SK-N-SH (cell line): Measurements from ENCODE around the gene SDE2. TPM values are rescaled to one million over a fixed set of nuclear protein-coding genes. Genes with fewer than 3 reads are reported as not detected.

Source experiments
- CTCF ChIA-PET: fragments of 300-600, 350-600 bp; formaldehyde crosslinking; extraction: SDS; loops from one replicate; lab custom pipeline; 2021; lab: Yijun Ruan, JAX
- POLR2A ChIA-PET: fragments of 350-600 bp; sonication (Branson Sonifier 250); formaldehyde crosslinking; extraction: SDS; loops from one replicate; lab custom pipeline; 2020; ENCODE audit warnings: antibody characterized with exemption, inconsistent platforms; lab: Yijun Ruan, JAX
- DNase-seq: peaks from one replicate; pipeline ENCODE4 v3.0.0; 2012
- H2AFZ ChIP-seq: fragments of 200-600 bp; sonication (generic); 2 replicates; pipeline ENCODE4 v1.8.1; 2016; ENCODE audit warnings: antibody characterized with exemption, mild to moderate bottlenecking, low read depth
- H3F3A ChIP-seq: fragments of 200-600 bp; sonication (generic); replicated peaks from 2 replicates; pipeline ENCODE3; 2016; ENCODE audit warnings: antibody characterized with exemption, mild to moderate bottlenecking; ENCODE audit not compliant: insufficient read depth
- H3K27ac ChIP-seq, 2 experiments: fragments of 200-500 bp in 1 of 2; fragments of 200-600 bp in 1 of 2; sonication (Bioruptor generic) in 1 of 2; sonication (generic), shearing (Covaris generic) in 1 of 2; 2 replicates each; pipeline versions ENCODE4 v1.5.1 to v1.6.1; 2014 to 2016; ENCODE audit warnings: low read depth in 2 of 2, inconsistent platforms in 1 of 2, low read length in 1 of 2, mild to moderate bottlenecking in 1 of 2, mixed read lengths in 1 of 2
- H3K27me3 ChIP-seq: fragments of 200-600 bp; sonication (generic), shearing (Covaris generic); 2 replicates; pipeline ENCODE4 v1.6.1; 2016; ENCODE audit warnings: mixed run types; ENCODE audit not compliant: insufficient read depth
- H3K36me3 ChIP-seq, 2 experiments: fragments of 200-500 bp in 1 of 2; fragments of 200-600 bp in 1 of 2; sonication (Bioruptor generic) in 1 of 2; sonication (generic) in 1 of 2; replicated peaks in 1 of 2; 2 replicates each; pipeline versions ENCODE3 to v1.5.1; 2014 to 2016; ENCODE audit warnings: low read length in 1 of 2, mild to moderate bottlenecking in 1 of 2; ENCODE audit not compliant: insufficient read depth in 2 of 2, control insufficient read depth in 1 of 2
- H3K4me1 ChIP-seq, 2 experiments: fragments of 200-500 bp in 1 of 2; fragments of 200-600 bp in 1 of 2; sonication (Bioruptor generic) in 1 of 2; sonication (generic), shearing (Covaris generic) in 1 of 2; 2 replicates each; pipeline versions ENCODE4 v1.5.1 to v1.6.1; 2014 to 2016; ENCODE audit warnings: low read depth in 1 of 2, low read length in 1 of 2, mixed run types in 1 of 2; ENCODE audit not compliant: insufficient read depth in 2 of 2, control insufficient read depth in 1 of 2
- H3K4me2 ChIP-seq: fragments of 200-600 bp; sonication (generic), shearing (Covaris generic); 2 replicates; pipeline ENCODE4 v1.6.1; 2017; ENCODE audit warnings: mixed run types
- H3K4me3 ChIP-seq, 2 experiments: fragments of 200-500 bp in 1 of 2; fragments of 200-600 bp in 1 of 2; sonication (Bioruptor generic) in 1 of 2; sonication (generic), shearing (Covaris generic) in 1 of 2; 2 replicates each; pipeline versions ENCODE4 v1.5.1 to v1.8.1; 2014 to 2016; ENCODE audit warnings: low read depth in 2 of 2, inconsistent platforms in 1 of 2, low read length in 1 of 2, mild to moderate bottlenecking in 1 of 2, mixed read lengths in 1 of 2, moderate library complexity in 1 of 2
- H3K79me2 ChIP-seq: fragments of 200-600 bp; sonication (generic); 2 replicates; pipeline ENCODE4 v1.8.1; 2017; ENCODE audit warnings: mild to moderate bottlenecking; ENCODE audit not compliant: insufficient read depth
- H3K9ac ChIP-seq: fragments of 200-600 bp; sonication (generic); 2 replicates; pipeline ENCODE4 v1.6.1; 2017; ENCODE audit warnings: mixed run types
- H3K9me2 ChIP-seq: fragments of 200-600 bp; sonication (generic); 2 replicates; pipeline ENCODE4 v1.6.1; 2017; ENCODE audit warnings: mixed run types
- H3K9me3 ChIP-seq: fragments of 200-600 bp; sonication (generic); 2 replicates; pipeline ENCODE4 v1.6.1; 2017; ENCODE audit warnings: mixed run types, mild to moderate bottlenecking, moderate library complexity
- H4K20me1 ChIP-seq: fragments of 200-600 bp; sonication (generic); 2 replicates; pipeline ENCODE4 v1.6.1; 2017; ENCODE audit warnings: mild to moderate bottlenecking, mixed run types; ENCODE audit not compliant: insufficient read depth
- CHD2 ChIP-seq: fragments of 150-350 bp; IDR thresholded peaks from 2 replicates; pipeline ENCODE4 v1.6.1; 2018; ENCODE audit warnings: low read length; ENCODE audit not compliant: partially characterized antibody
- ELF1 ChIP-seq: IDR thresholded peaks from 2 replicates; pipeline ENCODE4 v1.4.0; 2012
- EP300 ChIP-seq, 2 experiments: IDR thresholded peaks; 2 replicates each; pipeline versions ENCODE4 v1.4.0 to v1.6.1; 2012; ENCODE audit warnings: borderline replicate concordance in 1 of 2, low read depth in 1 of 2, low read length in 1 of 2
- FOXJ3 ChIP-seq: sonication (generic); formaldehyde crosslinking; IDR thresholded peaks from 2 replicates; pipeline ENCODE4 v1.5.1; 2020; ENCODE audit warnings: mild to moderate bottlenecking, missing genetic modification reagents
- GABPA ChIP-seq: IDR thresholded peaks from 2 replicates; pipeline ENCODE4 v1.4.0; 2012; ENCODE audit warnings: low read depth, mild to moderate bottlenecking
- GATA2 ChIP-seq: sonication (generic); formaldehyde crosslinking; IDR thresholded peaks from 2 replicates; pipeline ENCODE4 v1.5.0; 2020; ENCODE audit warnings: mild to moderate bottlenecking, missing genetic modification reagents
- IRF3 ChIP-seq: fragments of 150-350 bp; IDR thresholded peaks from 2 replicates; pipeline ENCODE4 v1.6.1; 2016; ENCODE audit warnings: mild to moderate bottlenecking, low read depth, low read length
- MXI1 ChIP-seq: IDR thresholded peaks from 2 replicates; pipeline ENCODE4 v1.6.1; 2012; ENCODE audit warnings: mild to moderate bottlenecking, low read depth, low read length, improper control_type of control experiment
- NFIC ChIP-seq: IDR thresholded peaks from 2 replicates; pipeline ENCODE4 v1.4.0; 2012; ENCODE audit warnings: borderline replicate concordance
- PBX3 ChIP-seq: IDR thresholded peaks from 2 replicates; pipeline ENCODE4; 2012
- SMC3 ChIP-seq: IDR thresholded peaks from 2 replicates; pipeline ENCODE4 v1.6.1; 2012; ENCODE audit warnings: low read depth, low read length, improper control_type of control experiment
- TAF1 ChIP-seq: IDR thresholded peaks from 2 replicates; pipeline ENCODE4 v1.6.1; 2012; ENCODE audit warnings: low read depth, mild to moderate bottlenecking, low read length, moderate library complexity, borderline replicate concordance
- TCF12 ChIP-seq: IDR thresholded peaks from 2 replicates; pipeline ENCODE4 v1.4.0; 2012
- TEAD4 ChIP-seq: IDR thresholded peaks from 2 replicates; pipeline ENCODE4 v1.4.0; 2012; ENCODE audit warnings: mild to moderate bottlenecking, borderline replicate concordance; ENCODE audit not compliant: insufficient read depth
- USF1 ChIP-seq: IDR thresholded peaks from 2 replicates; pipeline ENCODE4 v1.4.0; 2012; ENCODE audit warnings: low read depth, borderline replicate concordance
- WGBS: methylation state at CpG from one replicate; pipeline ENCODE4 v1.1.6; 2017; ENCODE audit warnings: low lambda C conversion rate; 5-methylcytosine and 5-hydroxymethylcytosine counted together
- polyA plus RNA-seq, 3 experiments: library from polyadenylated mRNA; depleted of rRNA; stranded (reverse); fragments of >200 nt; gene quantifications; 2 replicates each; pipeline ENCODE4 v1.2.3, GENCODE V29; 2012
- TF ChIP-seq, protein P1 (sequence below): fragments of 150-350 bp; IDR thresholded peaks from 2 replicates; pipeline ENCODE4 v1.6.1; 2017; ENCODE audit warnings: antibody characterized with exemption, low read length, low read depth, borderline replicate concordance

SDE2 gene
- polyA plus RNA-seq, 1 of the 3 experiments (the other 2 are of a cell fraction): 10.1 TPM

DNA sequence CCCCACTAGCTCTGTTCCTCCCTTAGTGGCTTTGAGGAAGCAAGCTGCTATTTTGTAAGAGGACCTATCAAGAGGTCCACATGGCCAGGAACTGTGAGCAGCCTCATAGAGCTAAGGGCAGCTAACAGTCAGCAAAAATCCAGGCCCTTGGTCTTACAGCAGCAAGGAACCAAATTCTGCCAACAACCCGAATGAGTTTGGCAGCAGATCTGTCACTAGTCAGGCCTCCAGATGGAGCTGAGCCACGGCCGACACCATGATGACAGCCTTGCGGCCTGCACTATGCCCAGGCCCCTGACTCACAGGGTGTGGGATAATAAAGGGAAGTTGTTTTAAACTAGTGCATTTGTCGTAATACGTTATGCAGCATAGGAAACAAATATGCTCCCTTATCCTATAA lies 35.3 kb upstream of the SDE2 start:
- H3K27me3 ChIP-seq: no peaks in the 10 kb centered on the region
- no peaks in the 10 kb centered on the region for H3K9me2 ChIP-seq
- no peak overlapping the region for H3K4me3 ChIP-seq
- TF ChIP-seq PBX3 (no peak), USF1 (no peak), NFIC (no peak), EP300 (IDR thresholded peaks at IDR 0.05; ENCODE audit: borderline replicate concordance in 1 of 2, low read depth in 1 of 2, low read length in 1 of 2) (no peak), GABPA (no peak), TCF12 (no peak), FOXJ3 (CRISPR knock-in tag) (no peak), MXI1 (no peak), TAF1 (no peak), IRF3 (no peak), TEAD4 (no peak), GATA2 (CRISPR knock-in tag) (no peak), CHD2 (no peak), ELF1 (no peak), SMC3 (no peak)
- TF ChIP-seq, protein P1, sequence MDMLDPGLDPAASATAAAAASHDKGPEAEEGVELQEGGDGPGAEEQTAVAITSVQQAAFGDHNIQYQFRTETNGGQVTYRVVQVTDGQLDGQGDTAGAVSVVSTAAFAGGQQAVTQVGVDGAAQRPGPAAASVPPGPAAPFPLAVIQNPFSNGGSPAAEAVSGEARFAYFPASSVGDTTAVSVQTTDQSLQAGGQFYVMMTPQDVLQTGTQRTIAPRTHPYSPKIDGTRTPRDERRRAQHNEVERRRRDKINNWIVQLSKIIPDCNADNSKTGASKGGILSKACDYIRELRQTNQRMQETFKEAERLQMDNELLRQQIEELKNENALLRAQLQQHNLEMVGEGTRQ: no peak
- no peaks in the 10 kb centered on the region for H4K20me1 ChIP-seq
- WGBS: 89% methylated on average over 6 of the region's 6 CpGs
- no peak overlapping the region for H3K27ac ChIP-seq
- ChIA-PET POLR2A (no interaction called here), CTCF (interaction anchor here (1.3 kb wide), 1 partner anchor 47 kb away, joined by 4 read pairs; no protein-coding TSS in a partner anchor)
- no peaks in the 10 kb centered on the region for H3K9me3 ChIP-seq
- no peak overlapping the region for H3K9ac ChIP-seq
- H3F3A ChIP-seq: no peaks in the 10 kb centered on the region
- H2AFZ ChIP-seq: no peak overlapping the region
- H3K4me2 ChIP-seq: no peak overlapping the region
- H3K4me1 ChIP-seq: peaks cover 0 to 3% of the 10 kb centered on the region in 2 experiments; a peak in 2 of 4 replicates
- H3K79me2 ChIP-seq: no peaks in the 10 kb centered on the region
- no peak for DNase-seq
- no peaks in the 10 kb centered on the region for H3K36me3 ChIP-seq
